Stimulated activated naive B cell treated with anti-CD40 and anti-IgM and Interleukin-4, amounts not matched to agents 10 μg/mL and 1 μg/mL and 100 μg/mL, for 72 hours (primary cell): ENCODE results near the gene DISC1.
"Not testable (repeated sequence)": the region's sequence is repeated elsewhere in the genome, so short reads cannot be mapped to it uniquely, and the experiment has no call there.

Source experiments
- ATAC-seq, 2 donors: fragments of 150-1000 bp; cut with Tn5 transposase; replicated peaks; 2 replicates each; pipeline ENCODE4 v1.10.0; 2021; ENCODE audit warnings: moderate library complexity in 1 of 2
- DNase-seq: peaks from one replicate; pipeline ENCODE4 v3.0.0; 2021
- H3K27ac Mint-ChIP-seq: one replicate; pipeline ENCODE4 v1.8.0; 2022; ENCODE audit warnings: mild to moderate bottlenecking, mixed read lengths
- H3K27me3 Mint-ChIP-seq, 2 donors: one replicate each; pipeline ENCODE4 v1.8.0; 2022; ENCODE audit warnings: mixed read lengths in 2 of 2
- H3K36me3 Mint-ChIP-seq, 2 donors: one replicate each; pipeline ENCODE4 v1.8.0; 2022; ENCODE audit warnings: mixed read lengths in 2 of 2, mild to moderate bottlenecking in 1 of 2
- H3K4me1 Mint-ChIP-seq, 2 donors: one replicate each; pipeline ENCODE4 v1.8.0; 2022; ENCODE audit warnings: mixed read lengths in 2 of 2, mild to moderate bottlenecking in 1 of 2
- H3K4me3 Mint-ChIP-seq, 2 donors: one replicate each; pipeline ENCODE4 v1.8.0; 2022; ENCODE audit warnings: mild to moderate bottlenecking in 2 of 2, mixed read lengths in 2 of 2, moderate library complexity in 1 of 2
- H3K9me3 Mint-ChIP-seq, 2 donors: one replicate each; pipeline ENCODE4 v1.8.0; 2022; ENCODE audit warnings: mixed read lengths in 2 of 2, mild to moderate bottlenecking in 1 of 2

DISC1 gene

DNA sequence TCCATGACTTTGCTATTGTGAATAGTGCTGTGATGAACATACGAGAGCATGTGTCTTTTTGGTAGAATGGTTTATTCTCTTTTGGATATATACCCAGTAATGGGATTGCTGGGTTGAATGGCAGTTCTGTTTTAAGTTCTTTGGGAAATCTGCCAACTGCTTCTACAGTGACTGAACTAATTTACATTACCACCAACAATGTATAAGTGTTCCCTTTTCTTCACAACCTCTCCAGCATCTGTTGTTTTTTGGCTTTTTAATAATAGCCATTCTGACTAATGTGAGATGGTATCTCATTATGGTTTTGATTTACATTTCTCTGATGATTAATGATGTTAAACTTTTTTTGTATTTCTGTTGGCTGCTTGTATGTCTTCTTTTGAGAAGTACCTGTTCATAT lies 335.2 kb downstream of the DISC1 start:
- DNase-seq, ATAC-seq, H3K36me3 Mint-ChIP-seq, H3K4me1 Mint-ChIP-seq, H3K27me3 Mint-ChIP-seq, H3K9me3 Mint-ChIP-seq, H3K27ac Mint-ChIP-seq, H3K4me3 Mint-ChIP-seq: not testable (repeated sequence)

DNA sequence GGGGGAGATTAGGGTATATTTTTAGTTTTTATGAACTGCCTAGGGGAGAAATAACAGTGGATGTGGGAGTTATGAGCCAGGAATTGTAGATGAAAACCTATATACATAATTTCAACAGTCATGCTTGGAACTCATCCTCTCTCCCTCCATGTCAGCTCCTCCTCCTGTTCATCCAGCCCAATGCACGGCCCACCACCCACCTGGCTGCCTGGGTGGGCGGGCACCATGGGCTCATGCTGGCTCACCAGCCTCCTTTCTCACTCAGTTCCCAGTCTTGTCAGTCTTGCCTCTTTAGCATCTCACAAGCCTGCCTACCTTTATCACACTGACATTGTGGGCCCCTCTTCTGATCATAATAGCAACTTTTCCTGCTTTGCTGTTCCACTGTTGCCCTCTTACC lies 336.0 kb downstream of the DISC1 start:
- H3K4me1 Mint-ChIP-seq, result peaks cover 0 to 7% of the 10 kb centered on the region in 2 donors
- ATAC-seq, result no peak

GRCh38 chr1:231964241-231964640 lies 337.7 kb downstream of the DISC1 start:
- no peak overlapping the region for H3K27ac Mint-ChIP-seq
- no peak overlapping the region for H3K4me3 Mint-ChIP-seq
- H3K9me3 Mint-ChIP-seq, result no peaks in the 10 kb centered on the region
- peaks cover 0 to 7% of the 10 kb centered on the region in 2 donors for H3K4me1 Mint-ChIP-seq
- H3K27me3 Mint-ChIP-seq, result no peaks in the 10 kb centered on the region
- H3K36me3 Mint-ChIP-seq, result peaks cover 3 to 7% of the 10 kb centered on the region in 2 donors
- ATAC-seq (no peak), DNase-seq (no peak)

More for the DNA sequence above, 336.0 kb downstream of the DISC1 start:
- no peak for DNase-seq
- Mint-ChIP-seq H3K9me3 (no peaks in the 10 kb centered on the region), H3K27me3 (no peaks in the 10 kb centered on the region), H3K27ac (no peak overlapping the region), H3K36me3 (peaks cover 0 to 4% of the 10 kb centered on the region in 2 donors), H3K4me3 (no peak overlapping the region)

- DNase-seq (no peak), ATAC-seq (no peak)
- Mint-ChIP-seq H3K27me3 (no peaks in the 10 kb centered on the region), H3K4me3 (no peak overlapping the region), H3K4me1 (peaks cover 0 to 7% of the 10 kb centered on the region in 2 donors), H3K9me3 (no peaks in the 10 kb centered on the region), H3K27ac (no peak overlapping the region), H3K36me3 (peaks cover 3 to 7% of the 10 kb centered on the region in 2 donors)
These were observed 338.4 kb downstream of the DISC1 start for GRCh38 chr1:231964961-231965360.

DNA sequence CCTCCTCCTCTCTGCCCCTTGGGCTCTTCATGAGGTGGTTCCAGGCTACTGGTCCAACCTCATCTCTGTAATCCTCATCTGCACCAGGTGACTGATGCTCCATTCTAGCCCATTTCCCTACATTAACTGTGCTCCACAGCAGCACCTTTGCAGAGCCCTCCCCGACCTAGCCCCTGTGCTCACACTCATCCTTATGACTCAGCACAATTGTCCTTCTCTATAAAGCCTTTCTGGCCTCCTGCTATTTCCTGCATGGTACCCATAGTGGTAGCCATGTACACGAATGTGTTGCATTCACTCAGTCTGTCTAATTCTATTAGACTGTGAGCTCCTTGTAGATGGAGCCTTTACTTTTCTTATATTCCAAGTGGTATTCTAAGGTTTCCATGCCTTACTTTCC lies 339.0 kb downstream of the DISC1 start:
- H3K4me1 Mint-ChIP-seq, result peaks cover 0 to 7% of the 10 kb centered on the region in 2 donors
- H3K27ac Mint-ChIP-seq, result no peak overlapping the region
- peaks cover 3 to 7% of the 10 kb centered on the region in 2 donors for H3K36me3 Mint-ChIP-seq
- DNase-seq (no peak), ATAC-seq (no peak)
- no peaks in the 10 kb centered on the region for H3K27me3 Mint-ChIP-seq
- H3K4me3 Mint-ChIP-seq, result no peak overlapping the region
- H3K9me3 Mint-ChIP-seq, result no peaks in the 10 kb centered on the region

GRCh38 chr1:231966983-231967382 lies 340.4 kb downstream of the DISC1 start:
- Mint-ChIP-seq H3K27me3 (no peaks in the 10 kb centered on the region), H3K27ac (no peak overlapping the region), H3K4me3 (no peak overlapping the region), H3K9me3 (no peaks in the 10 kb centered on the region), H3K4me1 (peaks cover 0 to 7% of the 10 kb centered on the region in 2 donors), H3K36me3 (peaks cover 3 to 7% of the 10 kb centered on the region in 2 donors)
- ATAC-seq (no peak), DNase-seq (no peak)

DNA sequence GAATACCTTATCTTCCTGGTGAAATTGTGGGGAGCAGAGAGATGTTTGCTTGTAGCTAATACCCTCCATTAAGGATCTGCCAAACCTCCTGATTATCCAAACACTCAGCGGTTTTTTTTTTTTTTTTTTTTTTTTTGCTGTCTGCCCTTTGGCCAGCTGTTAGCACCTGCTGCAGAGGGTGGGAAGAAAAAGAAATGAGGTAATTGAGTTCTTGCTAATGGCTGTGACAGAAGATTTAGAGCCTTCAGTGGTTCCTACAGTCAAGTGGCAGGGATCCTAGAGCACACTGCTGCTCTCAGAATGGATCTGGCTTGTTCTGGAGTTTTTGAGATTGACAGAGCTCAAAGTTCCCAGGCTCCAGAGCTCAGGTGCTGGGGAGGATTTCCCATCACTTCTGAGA lies 342.5 kb downstream of the DISC1 start:
- Mint-ChIP-seq H3K36me3 (peaks cover 3 to 7% of the 10 kb centered on the region in 2 donors), H3K27ac (no peak overlapping the region), H3K4me1 (no peaks in the 10 kb centered on the region), H3K27me3 (no peaks in the 10 kb centered on the region), H3K4me3 (no peak overlapping the region), H3K9me3 (peaks cover 0 to 2% of the 10 kb centered on the region in 2 donors)
- ATAC-seq, result no peak
- no peak for DNase-seq

DNA sequence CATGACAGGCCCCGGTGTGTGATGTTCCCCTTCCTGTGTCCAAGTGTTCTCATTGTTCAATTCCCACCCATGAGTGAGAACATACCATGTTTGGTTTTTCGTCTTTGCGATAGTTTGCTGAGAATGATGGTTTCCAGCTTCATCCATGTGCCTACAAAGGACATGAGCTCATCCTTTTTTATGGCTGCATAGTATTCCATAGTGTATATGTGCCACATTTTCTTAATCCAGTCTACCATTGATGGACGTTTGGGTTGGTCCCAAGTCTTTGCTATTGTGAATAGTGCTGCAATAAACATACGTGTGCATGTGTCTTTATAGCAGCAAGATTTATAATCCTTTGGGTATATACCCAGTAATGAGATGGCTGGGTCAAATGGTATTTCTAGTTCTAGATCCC lies 343.2 kb downstream of the DISC1 start:
- not testable (repeated sequence) for H3K4me1 Mint-ChIP-seq, H3K27ac Mint-ChIP-seq, ATAC-seq, H3K9me3 Mint-ChIP-seq, DNase-seq, H3K36me3 Mint-ChIP-seq, H3K4me3 Mint-ChIP-seq, H3K27me3 Mint-ChIP-seq

GRCh38 chr1:231970684-231971083 lies 344.1 kb downstream of the DISC1 start:
- Mint-ChIP-seq H3K4me3 (no peak overlapping the region), H3K36me3 (peaks cover 3 to 4% of the 10 kb centered on the region in 2 donors), H3K27ac (no peak overlapping the region), H3K4me1 (no peaks in the 10 kb centered on the region), H3K9me3 (peaks cover 0 to 2% of the 10 kb centered on the region in 2 donors), H3K27me3 (no peaks in the 10 kb centered on the region)
- no peak for ATAC-seq
- no peak for DNase-seq

DNA sequence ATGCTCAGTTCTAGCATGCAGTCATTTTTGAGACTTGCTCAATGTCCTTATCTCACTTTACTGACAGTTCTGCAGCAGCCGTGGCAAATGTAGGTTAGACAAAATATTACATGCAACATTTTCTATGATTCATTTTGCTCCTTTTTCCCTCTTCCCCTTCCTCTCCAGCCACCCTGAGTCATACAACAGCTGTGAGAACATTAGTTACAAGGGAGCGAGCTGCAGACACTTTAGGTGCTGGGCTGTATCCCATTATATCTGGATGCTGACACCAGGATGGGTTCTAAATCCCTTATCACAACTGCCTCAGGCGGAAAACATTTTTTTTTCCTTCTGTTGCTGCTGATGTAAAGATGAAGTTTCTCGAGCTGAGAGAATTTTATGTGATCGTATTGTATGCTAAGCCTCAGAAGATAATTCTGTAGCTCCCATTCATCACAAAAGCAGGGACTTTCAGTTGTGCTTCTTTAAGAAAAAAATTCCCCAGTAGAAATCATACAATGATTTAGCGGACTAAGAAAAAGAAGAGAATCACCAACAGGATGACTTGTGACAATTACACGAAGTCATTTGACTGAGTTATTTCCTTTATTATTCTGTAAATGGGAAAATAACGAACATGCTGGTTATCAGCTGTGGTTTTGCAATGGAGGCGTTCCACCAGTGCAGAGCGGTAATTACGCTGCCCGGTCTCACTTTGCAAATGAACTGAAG lies 345.0 kb downstream of the DISC1 start:
- Mint-ChIP-seq H3K9me3 (peaks cover 0 to 2% of the 10 kb centered on the region in 2 donors), H3K4me1 (no peaks in the 10 kb centered on the region), H3K27me3 (no peaks in the 10 kb centered on the region), H3K36me3 (peaks cover 3% of the 10 kb centered on the region in 2 donors), H3K27ac (no peak overlapping the region), H3K4me3 (no peak overlapping the region)
- DNase-seq, result no peak
- no peak for ATAC-seq

GRCh38 chr1:231972111-231972445 lies 345.5 kb downstream of the DISC1 start:
- ATAC-seq (no peak), DNase-seq (no peak)
- Mint-ChIP-seq H3K9me3 (peaks cover under 1 to 2% of the 10 kb centered on the region in 2 donors), H3K36me3 (peaks cover 3% of the 10 kb centered on the region in 2 donors), H3K4me1 (no peaks in the 10 kb centered on the region), H3K27ac (no peak overlapping the region), H3K4me3 (no peak overlapping the region), H3K27me3 (no peaks in the 10 kb centered on the region)

- Mint-ChIP-seq H3K9me3 (peaks cover 5 to 6% of the 10 kb centered on the region in 2 donors), H3K27ac (no peak overlapping the region), H3K27me3 (no peaks in the 10 kb centered on the region), H3K4me3 (no peak overlapping the region), H3K4me1 (no peaks in the 10 kb centered on the region), H3K36me3 (peaks cover 4 to 7% of the 10 kb centered on the region in 2 donors)
- no peak for DNase-seq
- ATAC-seq, result no peak
These were observed 347.2 kb downstream of the DISC1 start for GRCh38 chr1:231973830-231974229.

GRCh38 chr1:231976231-231976630 lies 349.6 kb downstream of the DISC1 start:
- H3K27ac Mint-ChIP-seq, result no peak overlapping the region
- ATAC-seq, result no peak
- peaks cover 5 to 6% of the 10 kb centered on the region in 2 donors for H3K9me3 Mint-ChIP-seq
- no peak for DNase-seq
- H3K36me3 Mint-ChIP-seq, result peaks cover 4 to 7% of the 10 kb centered on the region in 2 donors
- H3K27me3 Mint-ChIP-seq, result no peaks in the 10 kb centered on the region
- no peaks in the 10 kb centered on the region for H3K4me1 Mint-ChIP-seq
- no peak overlapping the region for H3K4me3 Mint-ChIP-seq

GRCh38 chr1:231981675-231982074 lies 355.1 kb downstream of the DISC1 start:
- ATAC-seq, result no peak
- DNase-seq, result no peak
- no peak overlapping the region for H3K4me3 Mint-ChIP-seq
- H3K9me3 Mint-ChIP-seq, result peaks cover 4 to 5% of the 10 kb centered on the region in 2 donors
- no peaks in the 10 kb centered on the region for H3K27me3 Mint-ChIP-seq
- no peak overlapping the region for H3K27ac Mint-ChIP-seq
- peaks cover 4 to 7% of the 10 kb centered on the region in 2 donors for H3K36me3 Mint-ChIP-seq
- no peaks in the 10 kb centered on the region for H3K4me1 Mint-ChIP-seq

DNA sequence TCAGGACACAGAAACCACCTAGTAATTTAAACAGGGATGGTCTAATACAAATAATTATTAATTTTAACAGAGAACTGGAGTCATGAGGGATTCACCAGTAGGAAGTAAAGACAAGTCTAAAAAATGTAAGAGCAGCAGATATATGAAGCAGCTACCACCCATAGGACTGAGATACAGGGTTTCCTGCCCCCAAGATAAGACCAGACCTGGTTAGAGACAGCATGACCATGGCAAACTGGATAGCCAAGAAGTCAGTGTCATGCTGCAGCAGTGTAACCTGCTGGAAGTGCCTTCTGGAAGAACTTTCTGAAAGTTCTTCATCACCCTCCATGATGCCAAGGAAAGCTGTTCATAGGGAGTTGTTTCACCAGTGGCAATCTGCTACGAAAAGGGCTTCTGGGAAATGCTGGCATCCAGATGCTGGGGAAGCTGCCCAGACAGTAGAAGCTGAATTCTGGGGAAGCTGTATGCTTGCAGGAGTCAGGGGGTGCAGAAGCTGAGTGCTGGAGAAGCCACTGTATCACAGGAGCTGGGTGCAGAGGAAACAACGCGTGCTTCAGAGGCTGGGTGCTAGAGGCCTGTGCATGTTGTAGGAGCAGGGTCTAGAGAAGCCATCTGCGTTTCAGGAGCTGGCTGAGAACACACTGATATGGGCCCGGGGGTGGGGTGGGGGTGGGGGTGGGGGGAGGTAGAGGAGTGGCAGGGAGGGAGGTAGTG lies 356.4 kb downstream of the DISC1 start:
- Mint-ChIP-seq H3K9me3 (no peaks in the 10 kb centered on the region), H3K36me3 (peaks cover 0 to under 1% of the 10 kb centered on the region in 2 donors)
- no peak for ATAC-seq

More for the DNA sequence above, 356.4 kb downstream of the DISC1 start:
- Mint-ChIP-seq H3K27me3 (no peaks in the 10 kb centered on the region), H3K4me3 (no peak overlapping the region), H3K27ac (no peak overlapping the region), H3K4me1 (no peaks in the 10 kb centered on the region)
- DNase-seq, result no peak
